D721Med (cell line): ENCODE results near the gene RASGRF1.
"Not testable (repeated sequence)": the region's sequence is repeated elsewhere in the genome, so short reads cannot be mapped to it uniquely, and the experiment has no call there.

Experiments
- DNase-seq: peaks from one replicate; pipeline ENCODE4 v3.0.0; 2011; ENCODE audit warnings: low spot score; ENCODE audit not compliant: insufficient read length
- FAIRE-seq: peaks from 2 replicates; lab custom pipeline; 2011; peaks lifted over from hg19 to GRCh38; lab: Jason Lieb, UNC
- CTCF ChIP-seq: IDR thresholded peaks from 2 replicates; pipeline ENCODE4 v1.5.1; 2012; ENCODE audit warnings: mild to moderate bottlenecking, control low read depth; ENCODE audit not compliant: insufficient read depth; ENCODE audit errors: missing control alignments

The RASGRF1 gene

GRCh38 chr15:78995921-78996893 is 94.4 kb downstream of the RASGRF1 start:
- no peak for FAIRE-seq
- no peak for TF ChIP-seq CTCF
- DNase-seq: no peak

DNA sequence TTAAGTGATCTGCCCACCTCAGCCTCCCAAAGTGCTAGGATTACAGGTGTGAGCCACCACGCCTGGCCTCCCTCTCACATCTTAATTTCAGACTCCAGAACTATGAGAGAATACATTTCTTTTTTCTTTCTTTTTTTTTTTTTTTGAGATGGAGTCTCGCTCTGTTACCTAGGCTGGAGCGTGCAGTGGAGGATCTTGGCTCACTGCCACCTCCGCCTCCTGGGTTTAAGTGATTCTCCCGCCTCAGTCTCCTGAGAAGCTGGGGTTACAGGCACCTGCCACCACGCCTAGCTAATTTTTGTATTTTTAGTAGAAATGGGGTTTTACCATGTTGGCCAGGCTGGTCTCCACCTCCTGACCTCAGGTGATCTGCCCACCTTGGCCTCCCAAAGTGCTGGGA is 95.4 kb downstream of the RASGRF1 start:
- DNase-seq, FAIRE-seq: not testable (repeated sequence)

DNA sequence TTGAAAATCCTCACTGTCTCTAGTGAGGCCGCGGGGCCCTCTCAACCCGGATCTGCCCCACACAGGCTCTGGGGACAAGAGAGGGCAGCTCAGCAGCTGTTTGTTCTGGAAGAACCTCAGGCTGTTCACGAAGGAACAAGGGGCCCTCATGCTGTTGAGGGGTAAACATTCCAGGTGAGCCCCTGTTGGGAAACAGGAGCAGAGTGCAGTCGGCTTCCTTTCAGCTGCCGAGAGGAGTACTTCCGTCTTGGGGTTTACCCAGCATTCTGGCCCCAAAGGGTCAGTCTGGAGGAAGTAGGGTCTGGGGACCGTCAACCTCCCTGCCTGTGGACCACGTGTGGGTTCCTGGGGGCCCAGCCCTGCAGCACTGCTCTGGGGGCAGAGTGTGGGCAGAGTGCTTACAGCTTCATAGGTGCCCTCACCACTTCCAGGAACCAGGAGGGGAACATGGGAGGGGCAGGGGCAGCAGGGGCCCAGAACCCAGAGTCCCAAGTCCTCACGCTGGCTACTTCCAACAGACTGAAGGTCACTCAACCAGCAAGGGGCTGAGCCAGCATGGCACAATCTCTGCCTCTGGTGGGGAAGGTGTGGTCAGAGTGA is 96.5 kb downstream of the RASGRF1 start:
- no peak for TF ChIP-seq CTCF
- DNase-seq (no peak), FAIRE-seq (no peak)

- no peak for TF ChIP-seq CTCF
- no peak for FAIRE-seq
- DNase-seq: no peak
Observed at GRCh38 chr15:78993257-78993930, 97.2 kb downstream of the RASGRF1 start.

GRCh38 chr15:78992416-78993256 is 97.9 kb downstream of the RASGRF1 start:
- DNase-seq (no peak), FAIRE-seq (no peak)
- no peak for TF ChIP-seq CTCF

GRCh38 chr15:78991879-78992278 is 98.7 kb downstream of the RASGRF1 start:
- DNase-seq (no peak), FAIRE-seq (no peak)
- TF ChIP-seq CTCF: no peak

DNA sequence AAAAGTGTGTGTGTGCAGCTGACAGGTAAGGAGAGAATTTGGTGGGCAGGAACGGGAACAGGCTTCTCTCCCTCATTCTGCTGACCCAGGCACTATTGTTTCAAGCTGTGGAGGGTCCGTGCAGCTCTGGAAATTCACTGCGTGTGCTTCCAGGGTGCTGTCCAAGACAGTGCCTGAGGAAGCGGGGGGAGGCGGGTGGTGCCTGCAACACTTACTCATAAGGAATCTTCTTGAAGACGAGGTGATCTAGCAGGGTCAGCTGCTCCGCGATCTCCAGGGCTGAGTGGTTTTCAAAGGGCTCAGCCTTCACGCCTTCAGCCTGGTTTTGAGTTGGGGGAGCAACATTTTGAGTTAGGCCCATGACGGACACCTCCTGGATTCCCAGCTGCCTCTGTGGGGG is 99.1 kb downstream of the RASGRF1 start:
- no peak for FAIRE-seq
- TF ChIP-seq CTCF: no peak

More for the DNA sequence above, 99.1 kb downstream of the RASGRF1 start:
- DNase-seq: no peak
